GM18867 (cell line): ENCODE measurements around the gene CPSF7.
"Not testable (repeated sequence)": the region's sequence is repeated elsewhere in the genome, so short reads cannot be mapped to it uniquely, and the experiment has no call there.

Experiments used
- ATAC-seq: cut with Tn5 transposase; IDR thresholded peaks from one replicate; pipeline ENCODE4 v1.9.1; 2021; ENCODE audit warnings: mild to moderate bottlenecking, moderate library complexity; ENCODE audit not compliant: unreplicated experiment

Gene CPSF7

GRCh38 chr11:61429691-61430582, at the start of gene CPSF7, which contains the start of gene SDHAF2:
CPSF7 (minus strand) TSS chr11:61429975; CDS start chr11:61429235, 740 bp downstream.
SDHAF2 (plus strand) TSS chr11:61430124; CDS start chr11:61430147, 23 bp downstream.
- peak; percentile 88 for ATAC-seq

GRCh38 chr11:61477727-61478148, 48.0 kb upstream of the CPSF7 start:
- no peak for ATAC-seq

GRCh38 chr11:61477126-61477525, 47.4 kb upstream of the CPSF7 start:
- no peak for ATAC-seq

GRCh38 chr11:61476371-61476770, 46.6 kb upstream of the CPSF7 start:
- ATAC-seq: no peak

- no peak for ATAC-seq
Measured at GRCh38 chr11:61475433-61475832, 45.7 kb upstream of the CPSF7 start.

- no peak for ATAC-seq
Measured at GRCh38 chr11:61474013-61474643, 44.4 kb upstream of the CPSF7 start.

- ATAC-seq: no peak
Measured at GRCh38 chr11:61473370-61474012, 43.7 kb upstream of the CPSF7 start.

GRCh38 chr11:61472868-61473267, 43.1 kb upstream of the CPSF7 start:
- ATAC-seq: no peak

GRCh38 chr11:61472282-61472681, 42.5 kb upstream of the CPSF7 start:
- ATAC-seq: no peak

GRCh38 chr11:61468002-61468401, 38.2 kb upstream of the CPSF7 start:
- ATAC-seq: no peak

GRCh38 chr11:61467602-61468001, 37.8 kb upstream of the CPSF7 start:
- not testable (repeated sequence) for ATAC-seq

- no peak for ATAC-seq
Measured at GRCh38 chr11:61460986-61461385, 31.2 kb upstream of the CPSF7 start.

- no peak for ATAC-seq
Measured at GRCh38 chr11:61460474-61460881, 30.7 kb upstream of the CPSF7 start.

GRCh38 chr11:61454520-61454919, 24.7 kb upstream of the CPSF7 start:
- ATAC-seq: no peak

- no peak for ATAC-seq
Measured at GRCh38 chr11:61453695-61454094, 23.9 kb upstream of the CPSF7 start.

GRCh38 chr11:61452825-61453224, 23.1 kb upstream of the CPSF7 start:
- ATAC-seq: no peak

GRCh38 chr11:61448552-61448927, 18.8 kb upstream of the CPSF7 start:
- ATAC-seq: no peak

- no peak for ATAC-seq
Measured at GRCh38 chr11:61447601-61448551, 18.1 kb upstream of the CPSF7 start.

- ATAC-seq: peak; percentile 74
Measured at GRCh38 chr11:61446211-61446651, 16.5 kb upstream of the CPSF7 start.

- ATAC-seq: no peak
Measured at GRCh38 chr11:61445516-61445915, 15.7 kb upstream of the CPSF7 start.
